Tibial nerve (tissue), 4 donors: ENCODE results near the gene DNLZ. TPM values are rescaled to one million over a fixed set of nuclear protein-coding genes. Genes with fewer than 3 reads are reported as not detected.

ENCODE experiments used
- DNase-seq, 2 donors: peaks; one replicate each; pipeline ENCODE4 v3.0.0-alpha.2; 2019; ENCODE audit warnings: low spot score in 2 of 2
- H3K27ac ChIP-seq, 4 donors: fragments of 200-600 bp; sonication (generic) in 3 of 4; one replicate each; pipeline ENCODE4 v1.5.1; 2017 to 2019; ENCODE audit warnings: mild to moderate bottlenecking in 1 of 4
- H3K27me3 ChIP-seq, 2 donors: fragments of 200-600 bp; sonication (generic) in 1 of 2; one replicate each; pipeline versions ENCODE4 v1.5.1 to v1.6.0; 2017 to 2019
- H3K36me3 ChIP-seq, 3 donors: fragments of 200-600 bp; sonication (generic); one replicate each; pipeline ENCODE4 v1.5.1; 2018 to 2019
- H3K4me1 ChIP-seq, 4 donors: fragments of 200-600 bp; sonication (generic) in 3 of 4; one replicate each; pipeline ENCODE4 v1.5.1; 2017 to 2019
- H3K4me3 ChIP-seq, 4 donors: fragments of 200-600 bp; sonication (generic) in 3 of 4; one replicate each; pipeline ENCODE4 v1.5.1; 2017 to 2019; ENCODE audit warnings: mild to moderate bottlenecking in 1 of 4, moderate library complexity in 1 of 4
- H3K9me3 ChIP-seq, 4 donors: fragments of 200-600 bp; sonication (generic) in 3 of 4; one replicate each; pipeline ENCODE4 v1.5.1; 2017 to 2019
- EP300 ChIP-seq, 2 donors: sonication (generic); formaldehyde crosslinking; IDR thresholded peaks; one replicate each; pipeline ENCODE4 v1.6.1; 2017; ENCODE audit warnings: antibody characterized with exemption in 2 of 2, mild to moderate bottlenecking in 1 of 2
- POLR2A ChIP-seq, 2 donors: fragments of 450-650 bp; IDR thresholded peaks; one replicate each; pipeline ENCODE4 v1.6.1; 2017; ENCODE audit warnings: antibody characterized with exemption in 2 of 2, mild to moderate bottlenecking in 2 of 2, moderate library complexity in 2 of 2
- WGBS, 2 donors: methylation state at CpG; one replicate each; pipeline ENCODE4 v1.1.5; 2018; 5-methylcytosine and 5-hydroxymethylcytosine counted together
- total RNA-seq, 4 donors: library from RNA; depleted of rRNA; stranded (reverse); fragments of >200 nt; gene quantifications; one replicate each; pipeline ENCODE4 v1.1.0, GENCODE V29; 2016
- TF ChIP-seq, protein P1 (sequence below), 5 experiments: fragments of 200-600 bp in 3 of 5; fragments of 450-650 bp in 2 of 5; sonication (generic) in 3 of 5; IDR thresholded peaks; one replicate each; pipeline ENCODE4 v1.5.1; 2016 to 2019; ENCODE audit warnings: antibody characterized with exemption in 5 of 5, mild to moderate bottlenecking in 3 of 5, moderate library complexity in 2 of 5

The DNLZ gene
- total RNA-seq, 4 donors from 2014 or later: 49.4 to 79.5 (median 70.8) TPM

DNA sequence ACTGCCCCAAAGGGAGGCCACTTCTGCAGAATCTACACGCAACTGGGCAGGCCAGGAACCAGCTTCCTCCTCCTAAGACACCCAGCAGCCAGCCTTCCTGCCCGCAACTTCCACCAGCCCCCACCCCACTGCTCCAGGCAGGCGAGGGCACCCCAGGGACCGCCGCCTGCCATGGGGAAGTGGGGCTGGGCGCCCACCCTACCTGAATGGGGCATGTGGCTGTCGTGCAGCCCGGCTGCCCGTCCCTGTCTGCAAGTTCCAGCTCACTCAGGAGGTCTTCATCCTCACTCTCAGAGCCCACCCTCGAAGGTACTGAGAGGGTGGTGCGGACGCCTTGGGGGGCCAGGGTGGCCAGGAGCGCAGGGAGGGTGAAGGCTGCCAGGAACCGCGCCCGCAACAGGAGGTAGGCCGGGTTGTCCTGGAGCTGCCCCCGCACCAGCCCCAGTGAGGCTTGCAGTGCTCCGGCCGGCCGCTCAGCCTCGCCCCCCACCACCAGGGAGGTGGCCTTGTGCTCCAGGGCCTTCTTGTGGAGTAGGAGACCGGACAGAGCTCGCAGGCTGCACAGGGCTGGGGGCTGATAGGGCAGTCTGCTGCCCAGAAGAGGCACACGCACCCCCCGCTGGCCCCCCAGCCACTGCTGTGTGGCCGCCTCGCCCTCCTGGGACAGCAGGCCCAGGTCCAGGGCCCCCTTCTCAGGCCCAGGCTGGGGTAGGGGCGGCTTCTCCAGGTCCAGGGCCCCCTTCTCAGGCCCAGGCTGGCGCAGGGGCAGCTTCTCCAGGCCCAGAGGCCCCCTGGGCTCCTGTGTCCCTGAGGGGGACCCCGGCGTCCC lies 14.0 kb upstream of the DNLZ start:
- TF ChIP-seq EP300 (IDR thresholded peaks at IDR 0.05): no peak
- no peak for TF ChIP-seq POLR2A (IDR thresholded peaks at IDR 0.05)
- TF ChIP-seq, protein P1, sequence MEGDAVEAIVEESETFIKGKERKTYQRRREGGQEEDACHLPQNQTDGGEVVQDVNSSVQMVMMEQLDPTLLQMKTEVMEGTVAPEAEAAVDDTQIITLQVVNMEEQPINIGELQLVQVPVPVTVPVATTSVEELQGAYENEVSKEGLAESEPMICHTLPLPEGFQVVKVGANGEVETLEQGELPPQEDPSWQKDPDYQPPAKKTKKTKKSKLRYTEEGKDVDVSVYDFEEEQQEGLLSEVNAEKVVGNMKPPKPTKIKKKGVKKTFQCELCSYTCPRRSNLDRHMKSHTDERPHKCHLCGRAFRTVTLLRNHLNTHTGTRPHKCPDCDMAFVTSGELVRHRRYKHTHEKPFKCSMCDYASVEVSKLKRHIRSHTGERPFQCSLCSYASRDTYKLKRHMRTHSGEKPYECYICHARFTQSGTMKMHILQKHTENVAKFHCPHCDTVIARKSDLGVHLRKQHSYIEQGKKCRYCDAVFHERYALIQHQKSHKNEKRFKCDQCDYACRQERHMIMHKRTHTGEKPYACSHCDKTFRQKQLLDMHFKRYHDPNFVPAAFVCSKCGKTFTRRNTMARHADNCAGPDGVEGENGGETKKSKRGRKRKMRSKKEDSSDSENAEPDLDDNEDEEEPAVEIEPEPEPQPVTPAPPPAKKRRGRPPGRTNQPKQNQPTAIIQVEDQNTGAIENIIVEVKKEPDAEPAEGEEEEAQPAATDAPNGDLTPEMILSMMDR (IDR thresholded peaks at IDR 0.05): no peak
- Histone ChIP-seq H3K4me1 (peaks cover 0 to 21% (median 4%) of the 10 kb centered on the region in 4 donors), H3K27ac (no peak overlapping the region), H3K27me3 (no peaks in the 10 kb centered on the region), H3K36me3 (peaks cover 0 to 79% (median 0%) of the 10 kb centered on the region in 3 donors), H3K4me3 (no peak overlapping the region), H3K9me3 (no peaks in the 10 kb centered on the region)
- no peak for DNase-seq
- 67 to 90% methylated on average over 23 of the region's 32 CpGs for WGBS, 2 donors

DNA sequence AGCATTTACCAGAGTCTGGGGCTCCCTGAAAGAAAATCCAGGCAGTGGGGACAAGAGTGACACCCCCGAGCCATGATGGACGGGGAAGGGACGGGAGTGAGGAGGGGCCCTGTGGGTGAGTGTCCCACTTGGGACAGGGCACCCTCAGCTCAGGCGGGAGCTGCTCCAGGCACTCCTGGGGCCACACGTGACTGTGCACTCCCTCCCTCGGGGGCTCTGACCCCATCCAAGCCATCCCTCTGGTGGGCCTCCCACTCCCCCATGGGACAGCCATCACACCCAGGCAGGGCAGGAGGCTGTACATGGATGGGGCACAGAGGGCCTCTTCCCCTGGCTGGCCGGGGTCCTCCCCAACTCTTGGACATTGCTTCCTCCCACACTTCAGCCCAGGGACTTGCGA lies 12.9 kb upstream of the DNLZ start:
- peaks cover 0 to 29% (median 9%) of the 10 kb centered on the region in 4 donors for H3K4me1 ChIP-seq
- no peak for DNase-seq
- TF ChIP-seq, protein P1 (IDR thresholded peaks at IDR 0.05): no peak
- TF ChIP-seq EP300 (IDR thresholded peaks at IDR 0.05) (no peak), POLR2A (IDR thresholded peaks at IDR 0.05) (no peak)
- H3K36me3 ChIP-seq: peaks cover 0 to 68% (median 0%) of the 10 kb centered on the region in 3 donors
- no peak overlapping the region for H3K27ac ChIP-seq
- H3K4me3 ChIP-seq: no peak overlapping the region
- no peaks in the 10 kb centered on the region for H3K27me3 ChIP-seq
- 74 to 79% methylated on average over 8 of the region's 8 CpGs for WGBS, 2 donors
- H3K9me3 ChIP-seq: no peaks in the 10 kb centered on the region

DNA sequence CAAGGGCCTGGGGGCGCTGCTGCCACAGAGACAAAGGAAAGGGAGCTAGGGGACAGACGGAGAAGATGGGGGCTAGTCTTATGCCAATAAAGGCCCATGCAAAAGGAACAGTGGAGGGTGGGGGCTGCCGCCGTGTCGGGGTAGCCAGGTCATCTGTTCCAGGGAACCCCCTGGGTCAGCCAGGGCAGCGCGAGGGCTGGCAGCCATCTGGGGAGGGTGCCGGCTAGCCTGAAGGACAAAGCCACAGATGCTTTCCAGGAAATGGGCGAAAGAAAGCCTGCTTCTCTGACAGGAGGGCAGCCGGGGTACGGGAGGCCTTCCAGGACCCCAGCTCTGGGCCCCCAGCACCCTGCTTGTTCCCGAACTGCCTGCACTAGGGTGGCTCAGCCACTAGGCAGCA lies 11.6 kb upstream of the DNLZ start:
- no peak overlapping the region for H3K4me3 ChIP-seq
- no peak overlapping the region for H3K27ac ChIP-seq
- WGBS, 2 donors: 85 to 91% methylated on average over 11 to 12 of the region's 12 CpGs
- DNase-seq: no peak
- no peaks in the 10 kb centered on the region for H3K27me3 ChIP-seq
- no peaks in the 10 kb centered on the region for H3K9me3 ChIP-seq
- H3K4me1 ChIP-seq: peaks cover 0 to 29% (median 9%) of the 10 kb centered on the region in 4 donors
- no peak for TF ChIP-seq POLR2A (IDR thresholded peaks at IDR 0.05)
- H3K36me3 ChIP-seq: peaks cover 0 to 57% (median 0%) of the 10 kb centered on the region in 3 donors

DNA sequence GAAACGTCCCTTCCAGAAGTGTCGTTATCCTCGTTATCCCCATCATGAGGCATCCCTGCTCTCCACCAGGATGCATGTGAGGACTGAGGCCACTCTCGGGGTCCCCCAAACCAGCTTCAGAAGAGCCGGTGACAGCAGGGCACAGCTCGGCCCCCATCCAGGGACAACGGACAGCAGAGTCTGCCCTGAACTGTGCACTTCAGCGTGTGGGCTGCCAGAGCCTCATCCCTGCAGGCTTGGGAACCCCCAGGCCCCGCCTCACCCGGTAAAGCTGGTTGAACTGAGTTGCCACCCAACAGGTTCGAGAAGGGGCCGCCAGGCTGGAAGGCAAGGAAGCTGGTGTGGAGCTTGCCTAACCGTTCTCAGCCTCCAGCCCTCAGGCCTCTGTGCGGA lies 10.6 kb upstream of the DNLZ start:
- Histone ChIP-seq H3K27ac (no peak overlapping the region), H3K4me1 (peaks cover 0 to 29% (median 9%) of the 10 kb centered on the region in 4 donors), H3K36me3 (peaks cover 0 to 50% (median 0%) of the 10 kb centered on the region in 3 donors), H3K27me3 (no peaks in the 10 kb centered on the region), H3K4me3 (no peak overlapping the region), H3K9me3 (no peaks in the 10 kb centered on the region)
- 87 to 91% methylated on average over 11 of the region's 14 CpGs for WGBS, 2 donors
- DNase-seq: no peak
- TF ChIP-seq EP300 (IDR thresholded peaks at IDR 0.05) (no peak), POLR2A (IDR thresholded peaks at IDR 0.05) (no peak)
- TF ChIP-seq, protein P1 (IDR thresholded peaks at IDR 0.05): no peak

DNA sequence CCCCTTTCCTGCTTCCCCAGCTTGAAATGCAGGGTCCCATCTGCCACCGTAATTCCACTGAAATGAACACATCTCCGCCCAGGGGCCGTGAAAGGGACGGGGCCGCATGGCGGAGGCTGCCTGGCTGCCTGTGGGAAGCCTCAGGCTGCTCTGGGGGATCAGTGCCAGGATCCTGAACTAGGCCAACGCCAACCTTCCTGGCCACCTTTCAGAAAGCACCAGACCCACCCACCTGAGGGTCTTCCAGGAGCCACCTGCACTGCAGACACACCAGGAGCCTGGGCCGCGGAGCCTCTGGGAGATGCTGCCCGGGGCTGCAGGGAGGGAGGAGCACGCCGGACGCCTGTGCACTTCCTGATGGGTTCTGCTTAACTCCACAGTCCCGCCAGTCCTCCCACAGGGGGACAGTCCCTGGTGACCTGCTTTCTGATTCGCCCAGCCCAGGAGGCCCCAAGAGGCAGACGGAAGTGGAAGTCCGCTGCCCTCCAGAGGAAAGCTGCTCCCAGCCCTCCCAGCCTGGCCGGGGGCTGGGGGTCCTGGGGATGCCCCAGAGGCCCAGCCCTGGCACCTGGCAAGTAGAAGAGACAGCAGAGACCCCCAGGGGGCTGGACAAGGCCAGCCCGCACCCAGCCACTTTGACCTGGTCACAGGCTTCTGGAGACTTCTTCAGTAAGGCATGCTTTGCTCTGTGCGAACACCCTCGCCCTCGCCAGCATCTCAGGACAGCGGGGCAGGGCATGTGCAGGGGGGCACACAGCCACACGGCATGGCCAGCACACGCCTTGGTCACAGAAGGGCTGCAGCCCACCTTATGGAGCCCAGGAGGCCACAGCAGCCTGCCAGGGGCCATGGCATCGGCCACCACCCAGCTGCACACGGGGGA lies 10.0 kb upstream of the DNLZ start, which contains the start of gene CARD9:
Gene CARD9 (minus strand): TSS at position 370 of the 883 bp plus-strand sequence. CDS start 1,591 bp downstream, outside the sequence.
- Histone ChIP-seq H3K4me1 (peaks cover 0 to 29% (median 9%) of the 10 kb centered on the region in 4 donors), H3K36me3 (peaks cover 0 to 44% (median 0%) of the 10 kb centered on the region in 3 donors), H3K9me3 (no peaks in the 10 kb centered on the region), H3K4me3 (peak within 1 kb of the TSS in 3 of 4 donors; percentile 5 to 42 (median 5)), H3K27me3 (no peaks in the 10 kb centered on the region), H3K27ac (peak within 1 kb of the TSS in 2 of 4 donors; percentile 4 to 24)
- DNase-seq: no peak
- 47 to 70% methylated on average over 18 to 20 of the region's 27 CpGs for WGBS, 2 donors
- TF ChIP-seq POLR2A (IDR thresholded peaks at IDR 0.05): no peak
- no peak for TF ChIP-seq EP300 (IDR thresholded peaks at IDR 0.05)
